ENCODE results near the gene TLE5.
A peak's percentile ranks its signal among the peaks of the same experiment; 100 is the strongest.
"Not testable (repeated sequence)": the region's sequence is repeated elsewhere in the genome, so short reads cannot be mapped to it uniquely, and the experiment has no call there.

The TLE5 gene

GRCh38 chr19:3041761-3042620 lies 20.3 kb downstream of the TLE5 start:
- no peak for DNase-seq

GRCh38 chr19:3041327-3041726 lies 21.0 kb downstream of the TLE5 start:
- no peak for DNase-seq

DNA sequence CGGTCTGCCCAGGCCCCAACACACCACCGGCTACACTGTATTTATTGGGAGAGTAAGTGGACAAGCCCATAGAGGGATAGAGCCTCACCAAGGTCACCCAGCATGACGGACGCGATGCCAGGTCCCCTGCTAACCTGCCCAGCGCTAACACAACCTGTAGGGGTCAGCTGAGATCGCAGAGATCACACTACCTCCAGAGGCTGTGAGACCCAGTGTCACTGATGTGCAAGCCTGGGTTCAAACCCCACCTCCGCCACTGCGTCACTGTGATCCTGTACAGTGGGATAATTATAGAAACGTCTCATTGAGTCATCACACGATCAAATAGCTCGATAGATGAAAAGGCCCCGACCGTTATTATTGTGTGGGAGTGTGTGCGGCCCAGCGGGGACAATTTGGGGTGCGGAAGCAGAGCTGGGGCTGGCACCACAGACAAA lies 22.6 kb downstream of the TLE5 start:
- no peak for DNase-seq

DNA sequence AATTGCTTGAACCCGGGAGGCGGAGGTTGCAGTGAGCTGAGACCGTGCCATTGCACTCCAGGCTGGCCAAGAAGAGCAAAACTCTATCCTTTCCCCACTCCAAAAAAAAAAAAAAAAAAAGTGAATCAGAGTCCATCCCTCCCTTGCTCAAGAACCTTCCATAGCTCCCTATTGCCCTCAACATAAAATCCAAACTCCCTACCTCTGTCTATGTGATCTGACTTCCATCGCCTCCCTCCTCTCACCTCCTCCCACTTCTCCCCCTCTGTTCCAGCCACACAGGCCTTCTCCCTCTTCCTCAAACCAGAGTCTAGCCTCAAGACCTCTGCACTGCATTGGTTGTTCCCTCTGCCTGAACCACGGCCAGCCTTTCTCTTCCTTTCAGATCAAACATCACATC lies 23.2 kb downstream of the TLE5 start:
- no peak for DNase-seq

DNA sequence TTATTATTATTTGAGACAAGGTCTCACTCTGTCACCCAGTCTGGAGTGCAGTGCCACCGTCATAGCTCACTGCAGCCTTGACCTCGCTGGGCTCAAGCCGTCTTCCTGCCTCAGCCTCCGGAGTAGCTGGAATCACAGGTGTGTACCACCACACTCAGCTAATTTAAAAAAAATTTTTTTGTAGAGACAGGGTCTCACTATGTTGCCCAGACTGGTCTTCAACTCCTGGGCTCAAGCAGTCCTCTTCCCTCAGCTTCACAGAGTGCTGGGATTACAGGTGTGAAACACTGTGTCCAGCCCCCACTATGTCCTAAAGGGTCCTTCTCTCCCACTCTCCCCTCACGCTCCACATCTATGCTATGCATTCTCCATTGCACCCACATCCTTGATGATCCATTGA lies 24.1 kb downstream of the TLE5 start:
- no peak for DNase-seq

GRCh38 chr19:3036977-3037544 lies 25.2 kb downstream of the TLE5 start:
- DNase-seq = not testable (repeated sequence)

- DNase-seq = peak; percentile 69
Observed at GRCh38 chr19:3036119-3036976, 25.9 kb downstream of the TLE5 start.

DNA sequence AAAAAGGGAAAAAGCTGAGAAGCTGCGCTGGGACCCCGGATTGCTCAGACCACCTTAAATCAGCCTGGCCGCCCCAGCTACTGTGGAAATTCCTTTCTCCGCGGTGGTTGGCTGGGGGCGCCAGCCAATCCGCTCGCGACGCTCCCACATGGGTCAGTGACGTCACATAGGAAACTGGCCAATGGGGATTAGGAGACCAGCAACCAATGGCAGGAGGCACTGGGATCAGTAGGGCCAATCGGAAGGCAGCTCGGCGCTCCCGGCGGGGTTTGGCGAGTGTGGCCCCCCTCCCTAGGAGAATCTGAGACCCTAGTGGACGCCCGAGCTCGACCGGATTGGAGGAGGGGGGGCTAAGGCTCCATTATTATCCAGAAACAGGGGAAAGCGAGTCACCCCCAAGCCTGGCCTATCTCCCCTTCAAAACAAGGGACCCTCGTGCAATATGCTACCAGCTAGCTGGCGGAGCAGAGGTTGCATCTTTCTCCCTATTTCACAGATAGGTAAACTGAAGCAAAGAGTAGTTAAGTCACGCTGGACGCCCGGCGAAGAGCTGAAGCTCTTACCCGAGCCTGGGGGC lies 26.7 kb downstream of the TLE5 start:
- peak; percentile 87 for DNase-seq

GRCh38 chr19:3034656-3035541 lies 27.4 kb downstream of the TLE5 start:
- DNase-seq = peak; percentile 26

DNA sequence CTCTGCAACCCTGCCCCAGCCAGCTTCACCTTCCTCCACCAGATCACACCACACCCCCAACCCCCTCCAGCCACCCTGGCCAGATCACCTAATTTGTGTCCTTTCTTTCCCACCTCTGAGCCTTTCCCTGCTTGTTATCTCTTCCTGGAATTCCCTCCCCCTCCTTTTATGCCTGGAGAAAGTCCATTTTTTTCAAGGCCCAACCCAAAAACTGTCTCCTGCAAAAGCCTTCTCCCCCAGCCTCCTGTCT lies 28.0 kb downstream of the TLE5 start:
- DNase-seq = no peak

- DNase-seq = no peak
Observed at GRCh38 chr19:3033595-3034405, 28.5 kb downstream of the TLE5 start.

- DNase-seq = no peak
Observed at GRCh38 chr19:3031607-3031867, 30.8 kb downstream of the TLE5 start.

DNA sequence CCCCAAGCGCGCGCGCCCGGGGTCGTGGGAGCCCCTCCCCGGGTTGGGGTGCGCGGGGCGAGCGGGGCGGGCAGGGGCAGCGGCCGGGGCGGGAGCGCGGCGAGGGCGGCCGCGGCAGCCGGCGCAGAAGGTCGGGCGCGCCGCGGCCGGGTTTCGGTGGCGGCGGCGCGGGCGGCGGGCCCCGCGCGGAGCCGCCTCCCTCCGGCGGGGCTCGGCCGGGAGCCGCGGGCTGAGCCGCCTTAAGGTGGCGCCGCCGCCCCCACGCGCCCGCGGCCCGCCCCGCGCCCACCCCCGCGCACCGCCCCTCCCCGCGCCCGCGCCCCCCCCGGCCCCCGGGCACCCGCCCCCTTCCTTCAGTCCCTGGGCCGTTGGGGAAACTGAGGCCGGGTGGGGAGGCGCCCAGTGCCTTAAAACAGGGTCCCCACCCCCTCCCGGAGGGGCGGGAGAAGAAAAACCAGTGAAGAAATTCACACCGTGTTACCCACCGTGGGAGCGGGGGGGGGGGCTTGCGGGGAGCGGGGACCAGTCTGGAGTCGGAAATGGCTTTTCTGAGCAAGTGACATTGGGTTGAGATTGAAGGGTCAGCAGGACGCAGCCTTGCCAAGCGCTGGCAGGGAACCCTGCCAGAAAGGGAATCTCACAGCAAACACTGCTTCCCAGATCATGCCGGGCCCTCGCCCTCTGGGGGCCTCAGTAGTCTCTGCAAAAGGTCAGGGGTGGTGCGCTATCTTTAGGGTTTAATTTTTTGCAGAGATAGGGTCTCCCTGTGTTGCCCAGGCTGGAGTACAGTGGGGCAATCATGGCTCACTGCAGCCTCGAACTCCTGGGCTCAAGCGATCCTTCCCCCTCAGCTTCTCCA lies 33.0 kb downstream of the TLE5 start, which contains the start of gene TLE2:
TLE2 (minus strand) TSS at position 216 of the 859 bp plus-strand sequence. CDS start 376 bp downstream, outside the sequence.
- no peak for DNase-seq

DNA sequence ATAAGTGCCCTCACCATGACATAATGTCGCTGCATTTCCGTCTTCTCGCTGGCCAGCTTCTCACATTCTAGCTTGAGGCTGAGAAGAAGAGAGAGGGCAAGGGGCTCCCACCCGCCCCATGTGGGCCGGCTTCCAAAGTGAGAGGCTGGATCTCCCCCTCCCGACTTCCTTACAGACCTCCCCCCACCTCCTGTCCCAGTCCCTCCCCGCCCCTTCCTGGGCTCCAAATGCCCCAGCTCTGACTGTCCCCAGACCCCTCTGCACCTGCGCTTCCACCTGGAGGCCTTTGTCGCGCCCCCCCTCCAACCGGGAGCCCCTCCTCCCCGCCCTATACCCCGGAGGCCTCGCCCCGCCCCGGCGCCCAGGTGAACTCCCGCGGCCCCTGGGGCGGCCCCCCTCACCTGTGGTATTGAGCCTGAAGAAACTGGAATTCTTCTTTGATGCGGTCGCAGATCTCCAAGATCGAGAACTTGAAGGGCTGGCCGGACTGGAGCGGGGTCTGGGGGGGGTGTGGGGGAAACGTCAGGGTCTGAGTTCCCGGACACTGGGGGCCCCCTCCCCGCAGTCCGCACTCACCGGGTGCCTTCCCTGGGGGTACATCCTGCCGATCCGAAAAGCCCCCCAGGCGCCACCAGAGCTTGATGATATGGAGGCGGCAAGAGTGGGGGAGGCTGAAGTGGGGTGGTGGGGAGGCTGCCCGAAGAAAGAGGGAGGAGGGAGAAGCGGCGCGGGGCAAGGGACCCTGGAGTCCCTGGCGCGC lies 33.8 kb downstream of the TLE5 start:
- DNase-seq = peak; percentile 23

DNA sequence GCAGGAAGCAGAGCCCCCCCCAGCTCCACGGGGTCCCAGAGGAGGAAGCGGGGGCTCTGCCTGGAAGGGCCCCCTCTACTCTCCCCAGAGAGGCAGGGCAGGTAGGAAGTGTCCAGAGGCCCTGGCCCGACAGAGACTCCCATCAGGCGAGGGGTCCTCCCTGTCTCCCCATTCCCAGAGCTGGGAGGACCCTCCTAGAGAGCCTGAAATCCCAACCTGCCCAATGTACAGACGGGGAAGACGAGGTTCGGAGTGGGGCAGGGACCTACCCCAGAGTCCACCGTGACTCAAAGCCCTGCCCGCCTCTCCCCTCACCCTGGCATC lies 34.4 kb downstream of the TLE5 start:
- DNase-seq = no peak

DNA sequence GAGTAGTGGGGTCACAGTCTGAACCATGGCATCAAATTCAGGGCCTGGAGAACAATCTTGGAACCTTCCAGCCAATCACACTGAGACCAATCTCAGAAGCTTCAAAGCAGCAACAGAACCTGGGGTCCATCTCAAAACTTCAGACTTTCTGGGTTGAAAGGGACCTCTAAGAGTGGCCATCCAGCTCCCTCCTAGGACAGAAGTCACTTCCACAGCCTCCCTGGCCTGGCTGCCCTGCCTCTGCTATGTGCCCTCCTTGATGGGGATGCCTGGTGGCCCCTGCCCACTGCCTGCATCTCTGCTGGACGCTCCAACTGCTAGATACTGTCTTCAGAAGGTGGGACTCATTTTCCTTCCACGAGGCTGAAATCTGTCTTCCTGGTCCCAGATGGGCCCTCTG lies 35.0 kb downstream of the TLE5 start:
- DNase-seq = no peak

DNA sequence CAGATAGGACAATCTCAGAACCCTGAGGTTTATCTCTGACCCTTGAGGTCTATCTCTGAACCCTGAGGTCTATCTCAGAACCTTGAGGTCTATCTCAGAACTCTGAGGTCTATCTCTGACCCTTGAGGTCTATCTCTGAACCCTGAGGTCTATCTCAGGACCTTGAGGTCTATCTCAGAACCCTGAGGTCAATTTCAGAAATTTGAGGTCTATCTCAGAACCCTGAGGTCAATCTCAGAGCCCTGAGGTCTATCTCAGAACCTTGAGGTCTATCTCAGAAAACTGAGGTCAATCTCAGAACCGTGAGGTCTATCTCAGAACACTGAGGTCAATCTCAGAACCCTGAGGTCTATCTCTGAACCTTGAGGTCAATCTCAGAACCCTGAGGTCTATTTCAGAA lies 35.5 kb downstream of the TLE5 start:
- no peak for DNase-seq

DNA sequence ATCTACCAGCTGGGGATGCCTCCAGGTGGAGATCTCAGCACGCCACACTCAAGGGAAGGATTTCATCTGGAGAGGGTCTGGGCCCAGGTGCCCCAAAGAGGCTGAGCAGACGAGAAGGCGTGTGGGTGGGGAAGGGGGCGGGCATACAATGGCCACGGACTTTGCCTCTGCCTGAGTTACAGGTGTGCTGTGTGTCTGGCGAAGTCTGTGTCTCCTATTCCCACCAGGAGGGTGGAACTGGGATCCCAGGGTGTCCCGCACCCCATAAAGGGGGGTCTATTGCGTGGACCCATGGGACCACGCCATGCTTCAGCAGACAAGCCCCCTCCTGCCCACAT lies 36.8 kb downstream of the TLE5 start:
- DNase-seq = no peak

- DNase-seq = no peak
Observed at GRCh38 chr19:3024870-3025548, 37.3 kb downstream of the TLE5 start.

DNA sequence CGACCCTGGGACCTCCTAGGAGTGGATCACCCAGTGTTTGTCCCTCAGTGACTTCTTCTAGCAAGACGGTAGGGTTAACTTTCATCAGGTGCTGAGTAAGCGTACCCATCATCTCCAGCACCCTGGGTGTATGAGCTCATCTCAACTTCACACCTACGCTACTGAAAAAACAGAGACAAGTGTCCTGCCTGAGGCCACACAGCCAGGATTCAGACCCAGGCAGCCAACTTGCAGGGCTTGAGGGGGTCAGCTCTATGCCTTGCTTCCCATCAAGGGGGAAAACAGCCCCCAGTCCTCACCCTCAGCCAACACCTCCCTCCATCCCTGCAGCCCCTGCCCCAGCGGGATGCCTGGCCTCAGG lies 37.8 kb downstream of the TLE5 start:
- DNase-seq = no peak
